Fibroblast of villous mesenchyme (primary cell): ENCODE measurements around the gene CLTA. TPM values are rescaled to one million over a fixed set of nuclear protein-coding genes. Genes with fewer than 3 reads are reported as not detected.

Experiments
- DNase-seq: peaks from one replicate; pipeline ENCODE4 v3.0.0-alpha.2; 2010; ENCODE audit warnings: low read depth
- H3K4me3 ChIP-seq: 2 replicates; pipeline ENCODE4 v1.5.1; 2011; ENCODE audit warnings: low read depth, mild to moderate bottlenecking, low read length
- total RNA-seq: library from RNA; depleted of rRNA; stranded (reverse); fragments of >200 nt; gene quantifications from 2 replicates; pipeline ENCODE4 v1.2.3, GENCODE V29; 2012
- TF ChIP-seq, protein P1 (sequence below): IDR thresholded peaks from 2 replicates; pipeline ENCODE4 v1.5.1; 2012; ENCODE audit warnings: low read depth, mild to moderate bottlenecking, low read length; ENCODE audit not compliant: insufficient read depth

CLTA gene
- total RNA-seq, 1 donor, result 194 TPM

DNA sequence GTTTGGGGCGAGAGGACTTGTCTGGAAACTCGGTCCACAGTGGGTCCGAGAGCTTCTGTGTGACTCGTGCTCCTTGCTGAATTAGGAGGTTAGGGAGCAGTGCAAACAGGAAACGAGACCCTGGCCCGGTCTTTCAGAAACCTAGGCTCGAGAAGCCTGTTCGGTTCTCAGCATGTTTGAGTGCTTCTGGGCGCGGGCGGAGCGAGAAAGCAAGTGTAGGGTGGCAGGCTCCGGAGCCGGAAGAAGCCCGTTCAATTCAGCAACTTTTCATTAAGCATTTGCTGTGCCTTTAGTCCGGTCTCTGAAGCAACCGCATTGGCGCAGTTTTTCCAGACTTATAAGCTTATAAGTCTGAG is 547 bp downstream of the CLTA start:
- TF ChIP-seq, protein P1, sequence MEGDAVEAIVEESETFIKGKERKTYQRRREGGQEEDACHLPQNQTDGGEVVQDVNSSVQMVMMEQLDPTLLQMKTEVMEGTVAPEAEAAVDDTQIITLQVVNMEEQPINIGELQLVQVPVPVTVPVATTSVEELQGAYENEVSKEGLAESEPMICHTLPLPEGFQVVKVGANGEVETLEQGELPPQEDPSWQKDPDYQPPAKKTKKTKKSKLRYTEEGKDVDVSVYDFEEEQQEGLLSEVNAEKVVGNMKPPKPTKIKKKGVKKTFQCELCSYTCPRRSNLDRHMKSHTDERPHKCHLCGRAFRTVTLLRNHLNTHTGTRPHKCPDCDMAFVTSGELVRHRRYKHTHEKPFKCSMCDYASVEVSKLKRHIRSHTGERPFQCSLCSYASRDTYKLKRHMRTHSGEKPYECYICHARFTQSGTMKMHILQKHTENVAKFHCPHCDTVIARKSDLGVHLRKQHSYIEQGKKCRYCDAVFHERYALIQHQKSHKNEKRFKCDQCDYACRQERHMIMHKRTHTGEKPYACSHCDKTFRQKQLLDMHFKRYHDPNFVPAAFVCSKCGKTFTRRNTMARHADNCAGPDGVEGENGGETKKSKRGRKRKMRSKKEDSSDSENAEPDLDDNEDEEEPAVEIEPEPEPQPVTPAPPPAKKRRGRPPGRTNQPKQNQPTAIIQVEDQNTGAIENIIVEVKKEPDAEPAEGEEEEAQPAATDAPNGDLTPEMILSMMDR, result no peak
- peak; percentile 48 for DNase-seq
- H3K4me3 ChIP-seq, result peak overlapping the region; percentile 93

DNA sequence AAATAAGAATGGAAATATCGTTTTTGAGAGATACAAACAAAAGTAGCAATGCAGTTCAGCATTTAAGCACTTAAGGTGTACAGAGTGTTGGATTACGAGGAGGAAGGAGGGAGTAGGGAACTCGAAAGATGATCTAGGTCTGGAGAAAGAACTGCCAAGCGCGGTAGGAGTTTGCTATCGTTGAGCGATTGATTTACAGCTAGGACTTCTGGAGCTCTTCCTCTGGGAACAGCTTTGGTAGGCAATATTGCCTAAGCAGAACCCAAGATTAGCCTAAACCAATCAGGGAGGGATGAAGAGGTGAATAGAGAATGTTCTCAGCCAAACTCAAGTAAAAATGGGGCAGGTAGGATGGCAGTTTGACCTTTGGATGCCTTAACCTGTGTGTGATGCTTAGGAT is 965 bp downstream of the CLTA start:
- DNase-seq, result no peak
- TF ChIP-seq, protein P1, result no peak
- peak overlapping the region; percentile 93 for H3K4me3 ChIP-seq

DNA sequence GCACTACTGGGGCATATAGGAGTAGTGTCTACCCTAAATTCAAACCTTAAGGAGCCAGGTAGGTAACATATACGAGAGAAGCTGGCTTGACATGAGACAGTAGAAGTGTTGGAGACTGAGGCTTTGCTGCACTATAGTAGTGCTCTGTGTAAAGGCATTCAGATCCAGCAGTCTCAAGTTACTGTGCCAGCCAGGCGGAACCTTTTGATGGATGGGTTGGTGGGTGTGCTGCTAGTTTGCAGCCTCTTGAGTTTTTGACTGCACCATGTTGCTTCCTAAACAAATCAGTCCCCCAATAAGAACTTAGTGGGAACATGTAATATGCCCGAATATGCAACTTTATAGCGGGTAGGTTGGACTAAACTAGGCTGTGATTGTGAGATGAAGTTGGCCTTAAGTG is 1.5 kb downstream of the CLTA start:
- DNase-seq, result no peak
- TF ChIP-seq, protein P1, result no peak
- peak overlapping the region; percentile 93 for H3K4me3 ChIP-seq

DNA sequence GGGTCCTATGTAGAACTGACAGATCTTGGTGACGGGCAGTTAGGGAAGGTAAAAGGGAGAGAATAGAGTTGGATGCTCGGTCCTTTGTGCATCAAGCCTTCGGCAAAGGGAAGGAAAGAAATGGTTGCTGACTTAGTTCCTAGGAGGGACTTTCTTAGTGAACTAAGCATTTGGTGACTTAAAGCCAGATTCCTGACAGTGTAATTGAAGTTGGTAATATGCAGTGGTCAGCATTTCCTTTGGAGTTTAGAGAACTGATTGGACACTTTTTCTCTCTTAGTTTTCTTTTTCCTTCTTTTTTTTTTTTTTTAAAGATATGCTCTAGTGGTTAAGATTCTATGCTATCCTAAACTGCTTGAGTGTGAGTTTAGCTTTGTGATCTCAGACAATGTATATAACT is 2.3 kb downstream of the CLTA start:
- TF ChIP-seq, protein P1, result no peak
- peak overlapping the region; percentile 93 for H3K4me3 ChIP-seq
- DNase-seq, result no peak

DNA sequence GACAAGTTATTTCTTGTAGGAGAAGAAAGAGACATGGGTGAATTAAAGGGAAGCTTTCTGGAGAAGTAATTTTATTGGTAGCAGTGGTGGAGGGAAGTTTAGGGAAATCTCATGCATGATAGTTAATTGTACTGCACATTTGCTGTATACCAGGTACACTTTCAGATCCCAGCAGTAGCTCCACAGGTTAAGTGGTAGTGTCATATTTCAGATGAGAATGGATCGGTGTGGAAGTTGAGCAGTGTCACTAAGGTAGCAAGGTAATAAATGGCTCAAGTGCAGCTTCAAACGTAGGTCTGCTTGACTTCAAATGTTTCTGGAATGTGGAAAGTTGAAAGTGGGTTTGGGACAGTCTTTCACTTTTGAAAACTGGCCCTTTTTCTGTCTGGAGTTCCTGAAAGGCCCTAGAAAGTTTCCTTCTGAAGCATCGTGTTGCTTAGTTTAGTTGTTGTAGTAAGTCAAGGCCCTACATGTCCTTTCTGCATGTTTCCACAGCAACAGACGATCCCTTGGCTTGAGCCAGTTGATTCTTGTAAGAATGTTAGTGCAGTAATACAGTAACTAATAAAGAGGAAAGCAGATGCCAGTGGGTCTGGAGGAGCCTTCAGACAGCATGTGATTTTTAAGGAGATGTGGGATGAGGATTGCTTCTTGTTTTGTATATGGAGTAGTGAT is 3.7 kb downstream of the CLTA start:
- DNase-seq, result peak; percentile 46
- TF ChIP-seq, protein P1, result no peak
- H3K4me3 ChIP-seq, result peak overlapping the region; percentile 26

DNA sequence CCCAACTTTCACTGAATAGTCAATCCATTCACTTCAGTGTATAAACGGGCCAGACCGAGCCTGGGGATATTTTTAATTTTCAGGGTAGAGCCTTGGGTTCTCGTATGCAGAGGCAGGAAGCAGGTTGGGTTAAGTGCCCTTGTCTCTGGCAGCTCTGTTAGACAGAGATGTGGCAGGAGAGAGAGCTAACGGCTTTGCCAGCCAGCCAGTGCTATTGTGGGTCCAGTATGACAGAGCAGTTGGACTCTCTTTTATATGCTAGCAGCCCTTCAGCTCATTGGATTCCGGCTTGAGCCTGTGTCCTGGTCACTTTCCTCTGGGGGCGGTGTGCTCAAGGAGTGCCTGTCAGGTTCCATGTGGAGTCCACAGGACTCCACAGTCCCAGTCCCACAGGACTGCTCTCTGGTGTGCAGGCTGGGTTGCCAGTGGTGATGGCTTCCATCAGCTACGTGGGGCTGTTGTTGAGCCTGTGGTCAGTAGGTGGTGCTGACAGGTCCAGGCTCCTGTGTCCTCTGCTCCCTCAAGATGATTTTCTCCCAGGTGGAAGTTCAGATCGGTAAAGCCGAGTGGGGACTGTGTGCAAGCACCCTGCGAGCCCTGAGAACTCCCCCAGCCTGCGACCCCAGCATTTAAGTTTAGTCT is 14.3 kb downstream of the CLTA start:
- no peak for DNase-seq
- TF ChIP-seq, protein P1, result peak; percentile 37
- no peak overlapping the region for H3K4me3 ChIP-seq
